HepG2 (cell line): Measurements from ENCODE around the gene KRT16. TPM values are rescaled to one million over a fixed set of nuclear protein-coding genes. Genes with fewer than 3 reads are reported as not detected.

ENCODE experiments used
- ATAC-seq: fragments of 200-7000 bp; cut with Tn5 transposase; 3 replicates; pipeline ENCODE4 v1.9.1; 2020; ENCODE audit warnings: mild to moderate bottlenecking, moderate library complexity
- BruUV-seq: library from RNA; stranded (reverse); fragments of 400-500 nt; replicated peaks from 2 replicates; lab custom pipeline; 2021; lab: Mats Ljungman, UMichigan
- CTCF ChIA-PET: fragments of 300-600 bp; formaldehyde crosslinking; extraction: SDS; loops from one replicate; lab custom pipeline; 2021; ENCODE audit warnings: low total read pairs, inconsistent platforms, low intra/inter-chr PET ratio; lab: Yijun Ruan, JAX
- POLR2A ChIA-PET: fragments of 350-600 bp; sonication (Branson Sonifier 250); formaldehyde crosslinking; loops from one replicate; lab custom pipeline; 2020; ENCODE audit warnings: antibody characterized with exemption, inconsistent platforms; lab: Yijun Ruan, JAX
- DNase-seq: peaks from one replicate; pipeline ENCODE4 v3.0.0-alpha.2; 2015; ENCODE audit warnings: low spot score
- FAIRE-seq: peaks from 3 replicates; lab custom pipeline; 2011; peaks lifted over from hg19 to GRCh38; lab: Jason Lieb, UNC
- H2AFZ ChIP-seq: one replicate; pipeline ENCODE4 v1.6.1; 2011; ENCODE audit warnings: low read length, inconsistent platforms
- H3K27ac ChIP-seq: fragments of 300-600 bp; 3 replicates; pipeline ENCODE4 v1.8.0; 2011; ENCODE audit warnings: mixed run types, mild to moderate bottlenecking, mixed read lengths, low read length, inconsistent platforms; ENCODE audit not compliant: insufficient read depth; ENCODE audit errors: extremely low read length
- H3K27me3 ChIP-seq, 2 experiments: fragments of 200-600 bp in 1 of 2; 2 replicates in 1 of 2; 3 replicates in 1 of 2; pipeline versions ENCODE4 v1.6.0 to v1.8.0; 2011; ENCODE audit warnings: low read length in 2 of 2, mild to moderate bottlenecking in 2 of 2, moderate library complexity in 2 of 2, inconsistent platforms in 1 of 2; ENCODE audit not compliant: insufficient read depth in 2 of 2, control insufficient read depth in 1 of 2
- H3K36me3 ChIP-seq, 2 experiments: fragments of 200-600 bp in 1 of 2; replicated peaks in 1 of 2; 2 replicates in 1 of 2; 3 replicates in 1 of 2; pipeline versions ENCODE4 v1.5.1 to v1.8.0; 2011; ENCODE audit warnings: low read length in 2 of 2, inconsistent platforms in 1 of 2; ENCODE audit not compliant: insufficient read depth in 2 of 2, control insufficient read depth in 1 of 2
- H3K4me1 ChIP-seq: 2 replicates; pipeline ENCODE4 v1.5.1; 2012; ENCODE audit warnings: low read length, inconsistent platforms; ENCODE audit not compliant: insufficient read depth
- H3K4me2 ChIP-seq: 2 replicates; pipeline ENCODE4 v1.6.0; 2011; ENCODE audit warnings: low read depth, low read length, inconsistent platforms
- H3K4me3 ChIP-seq, 3 experiments: fragments of 200-600 bp in 1 of 3; sonication (generic), shearing (Covaris generic) in 1 of 3; replicated peaks in 1 of 3; 2 replicates each; pipeline ENCODE4 v1.5.1; 2011 to 2016; ENCODE audit warnings: low read length in 3 of 3, inconsistent platforms in 2 of 3, low read depth in 2 of 3, mild to moderate bottlenecking in 2 of 3, control low read depth in 1 of 3, mixed read lengths in 1 of 3; ENCODE audit not compliant: insufficient read depth in 1 of 3
- H3K79me2 ChIP-seq: one replicate; pipeline ENCODE4 v1.6.1; 2011; ENCODE audit warnings: low read length, inconsistent platforms; ENCODE audit not compliant: insufficient read depth
- H3K9ac ChIP-seq: 2 replicates; pipeline ENCODE4 v1.6.0; 2011; ENCODE audit warnings: mild to moderate bottlenecking, low read depth, low read length, inconsistent platforms; ENCODE audit not compliant: insufficient read depth
- H3K9me3 ChIP-seq: 2 replicates; pipeline ENCODE4 v1.5.1; 2012; ENCODE audit warnings: mild to moderate bottlenecking, low read length
- H4K20me1 ChIP-seq: 2 replicates; pipeline ENCODE4 v1.6.0; 2011; ENCODE audit warnings: inconsistent platforms, mild to moderate bottlenecking, low read length, moderate library complexity; ENCODE audit not compliant: insufficient read depth
- CCAR2 ChIP-seq: fragments of 200-400 bp; formaldehyde crosslinking; optimal IDR thresholded peaks from 2 replicates; pipeline ENCODE3; 2018; ENCODE audit warnings: low read depth, mild to moderate bottlenecking, low read length, moderate library complexity
- POLR2A ChIP-seq, 2 experiments: IDR thresholded peaks; 2 replicates each; pipeline ENCODE4 v1.6.1; 2011; ENCODE audit warnings: low read depth in 2 of 2, low read length in 2 of 2, mild to moderate bottlenecking in 1 of 2, moderate library complexity in 1 of 2; ENCODE audit not compliant: insufficient read depth in 1 of 2
- SP2 ChIP-seq: sonication (generic); formaldehyde crosslinking; IDR thresholded peaks from 2 replicates; pipeline ENCODE4 v1.5.1; 2020; ENCODE audit warnings: mild to moderate bottlenecking, missing genetic modification reagents
- ZKSCAN8 ChIP-seq: IDR thresholded peaks from 2 replicates; pipeline ENCODE4 v1.6.1; 2016; ENCODE audit warnings: borderline replicate concordance, missing genetic modification reagents, missing compliant biosample characterization
- ZNF3 ChIP-seq: IDR thresholded peaks from 2 replicates; pipeline ENCODE4 v1.7.0; 2017; ENCODE audit warnings: inconsistent platforms
- ZNF331 ChIP-seq: sonication (generic); formaldehyde crosslinking; IDR thresholded peaks from 2 replicates; pipeline ENCODE4 v1.4.0; 2020; ENCODE audit warnings: missing genetic modification reagents
- whole genome bisulfite sequencing: methylation state at CpG from one replicate; pipeline ENCODE4 v1.1.6; 2017; ENCODE audit warnings: low lambda C conversion rate; 5-methylcytosine and 5-hydroxymethylcytosine counted together
- in situ Hi-C: cut with HindIII; loops from 2 replicates; pipeline ENCODE4 v1.10.0; 2017; ENCODE audit warnings: low pct_unique_long_range_greater_than_20kb; ENCODE audit not compliant: extremely low pct_ligation_motif_present
- intact Hi-C: fragments of 100-400 bp; cut with micrococcal nuclease; formaldehyde crosslinking; loops from one replicate; pipeline ENCODE4 v1.10.0; 2022; ENCODE audit not compliant: unreplicated experiment
- polyA plus RNA-seq, 8 experiments: library from polyadenylated mRNA; depleted of rRNA in 3 of 8; stranded (reverse) in 7 of 8; unstranded in 1 of 8; fragments of >200 nt; fragmentation: Illumina TruSeq in 4 of 8; extraction: Trizol in 4 of 8; gene quantifications; 2 replicates each; pipeline versions ENCODE4 v1.2.1 to v1.2.3, GENCODE V29; 2011 to 2016; ENCODE audit warnings: low read depth in 4 of 8, missing spikeins in 1 of 8, mixed read lengths in 1 of 8; ENCODE audit not compliant: insufficient read depth in 1 of 8
- total RNA-seq, 5 experiments: library from RNA; depleted of rRNA; stranded (reverse); fragments of >200 nt; fragmentation: Illumina TruSeq; extraction: Trizol; gene quantifications; 2 replicates each; pipeline ENCODE4 v1.2.3, GENCODE V29; 2016; ENCODE audit warnings: low read depth in 1 of 5
- TF ChIP-seq, protein P1 (sequence below): sonication (generic); formaldehyde crosslinking; IDR thresholded peaks from 2 replicates; pipeline ENCODE4 v1.9.0; 2021; ENCODE audit warnings: mild to moderate bottlenecking, missing genetic modification reagents
- TF ChIP-seq, protein P2 (sequence below): sonication (generic); formaldehyde crosslinking; IDR thresholded peaks from 2 replicates; pipeline ENCODE4 v1.4.0; 2020; ENCODE audit warnings: missing genetic modification reagents
- TF ChIP-seq, protein P3 (sequence below): sonication (generic); formaldehyde crosslinking; IDR thresholded peaks from 2 replicates; pipeline ENCODE4 v1.4.0; 2020; ENCODE audit warnings: low read depth, mild to moderate bottlenecking, missing genetic modification reagents

Gene KRT16
- total and polyA plus RNA-seq, 2 of the 13 experiments (the other 11 are each of a cell fraction or from before 2014, with no cell fraction given), result not detected

DNA sequence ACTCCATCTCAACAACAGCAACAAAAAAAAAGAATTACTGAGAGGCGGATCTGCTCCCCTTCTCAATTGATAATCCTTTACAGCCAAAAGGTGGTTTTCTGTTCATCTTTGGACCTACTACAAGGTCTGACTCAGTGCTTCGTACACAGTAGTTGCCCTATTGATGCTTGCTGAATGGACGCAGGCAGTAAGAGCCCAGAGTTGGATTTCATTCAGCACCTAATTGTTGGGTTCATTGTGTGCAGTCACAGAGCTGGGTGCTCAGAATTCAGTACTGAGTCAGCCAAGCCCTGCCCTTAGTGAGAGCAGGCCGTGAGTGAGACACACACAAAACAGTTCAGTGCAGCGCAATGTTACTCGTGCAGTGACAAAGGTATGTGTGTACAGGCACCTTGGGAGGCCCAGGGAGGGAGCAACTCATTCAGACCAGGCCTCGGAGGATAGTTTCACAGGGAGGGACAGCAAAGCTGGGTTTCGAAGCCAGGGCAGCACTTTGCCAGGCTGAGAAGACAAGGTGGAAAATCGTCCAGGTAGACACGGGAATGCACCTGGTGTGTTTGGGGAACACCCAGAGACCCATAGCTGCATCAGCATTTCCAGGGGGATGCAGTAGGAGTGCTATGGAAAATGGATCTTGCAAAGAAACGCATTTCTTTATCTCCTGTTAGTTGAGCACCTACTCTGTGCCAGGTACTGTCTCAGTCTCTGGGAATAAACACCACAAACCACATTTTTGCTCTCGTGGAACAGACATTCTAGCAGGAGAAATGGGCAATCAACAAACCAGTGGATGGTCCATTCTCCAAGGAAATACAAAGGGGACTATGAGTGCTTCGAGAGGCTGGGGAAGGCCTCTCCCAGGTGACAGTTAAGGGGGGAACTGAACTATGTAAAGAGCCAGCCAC is 29.9 kb upstream of the KRT16 start:
- BruUV-seq, result no TSS peak
- 3% methylated on average over 13 of the region's 13 CpGs for WGBS
- Histone ChIP-seq H3K4me1 (peaks cover 21% of the 10 kb centered on the region), H3K27ac (no peak overlapping the region)
- TF ChIP-seq, protein P1, sequence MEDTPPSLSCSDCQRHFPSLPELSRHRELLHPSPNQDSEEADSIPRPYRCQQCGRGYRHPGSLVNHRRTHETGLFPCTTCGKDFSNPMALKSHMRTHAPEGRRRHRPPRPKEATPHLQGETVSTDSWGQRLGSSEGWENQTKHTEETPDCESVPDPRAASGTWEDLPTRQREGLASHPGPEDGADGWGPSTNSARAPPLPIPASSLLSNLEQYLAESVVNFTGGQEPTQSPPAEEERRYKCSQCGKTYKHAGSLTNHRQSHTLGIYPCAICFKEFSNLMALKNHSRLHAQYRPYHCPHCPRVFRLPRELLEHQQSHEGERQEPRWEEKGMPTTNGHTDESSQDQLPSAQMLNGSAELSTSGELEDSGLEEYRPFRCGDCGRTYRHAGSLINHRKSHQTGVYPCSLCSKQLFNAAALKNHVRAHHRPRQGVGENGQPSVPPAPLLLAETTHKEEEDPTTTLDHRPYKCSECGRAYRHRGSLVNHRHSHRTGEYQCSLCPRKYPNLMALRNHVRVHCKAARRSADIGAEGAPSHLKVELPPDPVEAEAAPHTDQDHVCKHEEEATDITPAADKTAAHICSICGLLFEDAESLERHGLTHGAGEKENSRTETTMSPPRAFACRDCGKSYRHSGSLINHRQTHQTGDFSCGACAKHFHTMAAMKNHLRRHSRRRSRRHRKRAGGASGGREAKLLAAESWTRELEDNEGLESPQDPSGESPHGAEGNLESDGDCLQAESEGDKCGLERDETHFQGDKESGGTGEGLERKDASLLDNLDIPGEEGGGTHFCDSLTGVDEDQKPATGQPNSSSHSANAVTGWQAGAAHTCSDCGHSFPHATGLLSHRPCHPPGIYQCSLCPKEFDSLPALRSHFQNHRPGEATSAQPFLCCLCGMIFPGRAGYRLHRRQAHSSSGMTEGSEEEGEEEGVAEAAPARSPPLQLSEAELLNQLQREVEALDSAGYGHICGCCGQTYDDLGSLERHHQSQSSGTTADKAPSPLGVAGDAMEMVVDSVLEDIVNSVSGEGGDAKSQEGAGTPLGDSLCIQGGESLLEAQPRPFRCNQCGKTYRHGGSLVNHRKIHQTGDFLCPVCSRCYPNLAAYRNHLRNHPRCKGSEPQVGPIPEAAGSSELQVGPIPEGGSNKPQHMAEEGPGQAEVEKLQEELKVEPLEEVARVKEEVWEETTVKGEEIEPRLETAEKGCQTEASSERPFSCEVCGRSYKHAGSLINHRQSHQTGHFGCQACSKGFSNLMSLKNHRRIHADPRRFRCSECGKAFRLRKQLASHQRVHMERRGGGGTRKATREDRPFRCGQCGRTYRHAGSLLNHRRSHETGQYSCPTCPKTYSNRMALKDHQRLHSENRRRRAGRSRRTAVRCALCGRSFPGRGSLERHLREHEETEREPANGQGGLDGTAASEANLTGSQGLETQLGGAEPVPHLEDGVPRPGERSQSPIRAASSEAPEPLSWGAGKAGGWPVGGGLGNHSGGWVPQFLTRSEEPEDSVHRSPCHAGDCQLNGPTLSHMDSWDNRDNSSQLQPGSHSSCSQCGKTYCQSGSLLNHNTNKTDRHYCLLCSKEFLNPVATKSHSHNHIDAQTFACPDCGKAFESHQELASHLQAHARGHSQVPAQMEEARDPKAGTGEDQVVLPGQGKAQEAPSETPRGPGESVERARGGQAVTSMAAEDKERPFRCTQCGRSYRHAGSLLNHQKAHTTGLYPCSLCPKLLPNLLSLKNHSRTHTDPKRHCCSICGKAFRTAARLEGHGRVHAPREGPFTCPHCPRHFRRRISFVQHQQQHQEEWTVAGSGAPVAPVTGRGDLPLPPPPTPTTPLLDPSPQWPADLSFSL (CRISPR knock-in tag), result 0 out of 2 replicates have a peak, but pooled peaks have one; percentile 29
- TF ChIP-seq, protein P2, sequence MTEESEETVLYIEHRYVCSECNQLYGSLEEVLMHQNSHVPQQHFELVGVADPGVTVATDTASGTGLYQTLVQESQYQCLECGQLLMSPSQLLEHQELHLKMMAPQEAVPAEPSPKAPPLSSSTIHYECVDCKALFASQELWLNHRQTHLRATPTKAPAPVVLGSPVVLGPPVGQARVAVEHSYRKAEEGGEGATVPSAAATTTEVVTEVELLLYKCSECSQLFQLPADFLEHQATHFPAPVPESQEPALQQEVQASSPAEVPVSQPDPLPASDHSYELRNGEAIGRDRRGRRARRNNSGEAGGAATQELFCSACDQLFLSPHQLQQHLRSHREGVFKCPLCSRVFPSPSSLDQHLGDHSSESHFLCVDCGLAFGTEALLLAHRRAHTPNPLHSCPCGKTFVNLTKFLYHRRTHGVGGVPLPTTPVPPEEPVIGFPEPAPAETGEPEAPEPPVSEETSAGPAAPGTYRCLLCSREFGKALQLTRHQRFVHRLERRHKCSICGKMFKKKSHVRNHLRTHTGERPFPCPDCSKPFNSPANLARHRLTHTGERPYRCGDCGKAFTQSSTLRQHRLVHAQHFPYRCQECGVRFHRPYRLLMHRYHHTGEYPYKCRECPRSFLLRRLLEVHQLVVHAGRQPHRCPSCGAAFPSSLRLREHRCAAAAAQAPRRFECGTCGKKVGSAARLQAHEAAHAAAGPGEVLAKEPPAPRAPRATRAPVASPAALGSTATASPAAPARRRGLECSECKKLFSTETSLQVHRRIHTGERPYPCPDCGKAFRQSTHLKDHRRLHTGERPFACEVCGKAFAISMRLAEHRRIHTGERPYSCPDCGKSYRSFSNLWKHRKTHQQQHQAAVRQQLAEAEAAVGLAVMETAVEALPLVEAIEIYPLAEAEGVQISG, result no peak
- TF ChIP-seq CCAR2, result no peak
- TF ChIP-seq POLR2A (IDR thresholded peaks at IDR 0.05; ENCODE audit: insufficient read depth in 1 of 2, low read depth in 2 of 2, low read length in 2 of 2), result no peak
- TF ChIP-seq ZNF331 (CRISPR knock-in tag), result no peak
- peak; percentile 44; the same call in 1 of the 2 replicates for TF ChIP-seq ZNF3
- no peak for TF ChIP-seq SP2
- TF ChIP-seq, protein P3, sequence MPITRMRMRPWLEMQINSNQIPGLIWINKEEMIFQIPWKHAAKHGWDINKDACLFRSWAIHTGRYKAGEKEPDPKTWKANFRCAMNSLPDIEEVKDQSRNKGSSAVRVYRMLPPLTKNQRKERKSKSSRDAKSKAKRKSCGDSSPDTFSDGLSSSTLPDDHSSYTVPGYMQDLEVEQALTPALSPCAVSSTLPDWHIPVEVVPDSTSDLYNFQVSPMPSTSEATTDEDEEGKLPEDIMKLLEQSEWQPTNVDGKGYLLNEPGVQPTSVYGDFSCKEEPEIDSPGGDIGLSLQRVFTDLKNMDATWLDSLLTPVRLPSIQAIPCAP, result no peak
- TF ChIP-seq ZKSCAN8 (CRISPR knock-in tag), result peak; percentile 62; the same call in 1 of the 2 replicates
- TF ChIP-seq, all 625 proteins: peak for 3
- Histone ChIP-seq H4K20me1 (no peaks in the 10 kb centered on the region), H3K4me3 (no peak overlapping the region), H3K9ac (no peak overlapping the region), H3K79me2 (no peaks in the 10 kb centered on the region), H2AFZ (no peak overlapping the region), H3K36me3 (no peaks in the 10 kb centered on the region), H3K27me3 (peaks cover 2 to 27% of the 10 kb centered on the region in 2 experiments; a peak in 3 of 5 replicates), H3K4me2 (no peak overlapping the region), H3K9me3 (no peaks in the 10 kb centered on the region)
- ChIA-PET POLR2A (no interaction called here), CTCF (no interaction called here)
- peak; percentile 21 for FAIRE-seq
- ATAC-seq, result peak; percentile 34; the same call in 2 of the 3 replicates
- DNase-seq, result no peak
- intact Hi-C loops (loop anchor here (10.0 kb wide), 1 partner anchor 68 kb away; the partner anchor contains the start of gene KRT9), in situ Hi-C loops (no loop called here)
